Measurements from ENCODE around the gene RBBP4.
A peak's percentile ranks its signal among the peaks of the same experiment; 100 is the strongest.

Gene RBBP4

GRCh38 chr1:32724678-32725614, 73.9 kb downstream of the RBBP4 start:
- peak; percentile 96 for DNase-seq

- DNase-seq, result no peak
Measured at GRCh38 chr1:32725615-32725982, 74.6 kb downstream of the RBBP4 start.

- no peak for DNase-seq
Measured at GRCh38 chr1:32727876-32728275, 76.9 kb downstream of the RBBP4 start.

- DNase-seq, result no peak
Measured at GRCh38 chr1:32728413-32729077, 77.5 kb downstream of the RBBP4 start.

GRCh38 chr1:32729254-32730046, 78.4 kb downstream of the RBBP4 start:
- no peak for DNase-seq

GRCh38 chr1:32733582-32734321, 82.7 kb downstream of the RBBP4 start:
- no peak for DNase-seq

Data from HCEC 1CT (cell line).